T-helper 1 cell treated with Interleukin-12 subunit alpha and Interleukin-12 subunit beta and Interleukin-4 antibody, amounts not matched to agents 30 ng/mL and 1 ng/mL, for 36 hours (primary cell): ENCODE data around the gene CLPTM1L. TPM values are rescaled to one million over a fixed set of nuclear protein-coding genes. Genes with fewer than 3 reads are reported as not detected.
"Not testable (repeated sequence)": the region's sequence is repeated elsewhere in the genome, so short reads cannot be mapped to it uniquely, and the experiment has no call there.

Experiments
- intact Hi-C: fragments of 100-400 bp; cut with micrococcal nuclease; formaldehyde crosslinking; loops from one replicate; pipeline ENCODE4 v1.15.1; 2024
- total RNA-seq: library from RNA; stranded (reverse); gene quantifications from 2 replicates; pipeline ENCODE4 v1.2.3, GENCODE V29; 2022

Gene CLPTM1L
- total RNA-seq, 1 donor from 2014 or later = 119 TPM

GRCh38 chr5:1343315-1343751, 1.6 kb downstream of the CLPTM1L start:
- intact Hi-C loops = loop anchor here (10.0 kb wide), 1 partner anchor 869 kb away; no protein-coding TSS in a partner anchor

DNA sequence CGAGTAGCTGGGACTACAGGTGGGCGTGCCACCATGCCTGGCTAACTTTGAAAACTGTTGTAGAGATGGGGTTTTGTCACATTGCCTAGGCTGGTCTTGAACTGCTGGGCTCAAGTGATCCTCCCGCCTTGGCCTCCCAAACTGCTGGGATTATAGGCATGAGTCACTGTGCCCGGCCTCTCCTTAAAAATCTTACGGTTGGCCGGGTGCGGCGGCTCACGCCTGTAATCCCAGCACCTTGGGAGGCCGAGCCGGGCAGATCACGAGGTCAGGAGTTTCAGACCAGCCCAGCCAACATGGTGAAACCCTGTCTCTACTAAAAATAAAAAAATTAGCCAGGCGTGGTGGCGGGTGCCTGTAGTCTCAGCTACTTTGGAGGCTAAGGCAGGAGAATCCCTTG, 2.2 kb downstream of the CLPTM1L start:
- intact Hi-C loops = loop anchor here (10.0 kb wide), 1 partner anchor 868 kb away; no protein-coding TSS in a partner anchor

- intact Hi-C loops = loop anchor here (10.0 kb wide), 1 partner anchor 867 kb away; no protein-coding TSS in a partner anchor
Measured at GRCh38 chr5:1342268-1342667, 2.6 kb downstream of the CLPTM1L start.

- intact Hi-C loops = loop anchor here (10.0 kb wide), 1 partner anchor 867 kb away; no protein-coding TSS in a partner anchor
Measured at GRCh38 chr5:1341863-1342262, 3.0 kb downstream of the CLPTM1L start.

GRCh38 chr5:1339818-1340210, 5.1 kb downstream of the CLPTM1L start:
- intact Hi-C loops = loop anchor here (10.0 kb wide), 1 partner anchor 865 kb away; no protein-coding TSS in a partner anchor

DNA sequence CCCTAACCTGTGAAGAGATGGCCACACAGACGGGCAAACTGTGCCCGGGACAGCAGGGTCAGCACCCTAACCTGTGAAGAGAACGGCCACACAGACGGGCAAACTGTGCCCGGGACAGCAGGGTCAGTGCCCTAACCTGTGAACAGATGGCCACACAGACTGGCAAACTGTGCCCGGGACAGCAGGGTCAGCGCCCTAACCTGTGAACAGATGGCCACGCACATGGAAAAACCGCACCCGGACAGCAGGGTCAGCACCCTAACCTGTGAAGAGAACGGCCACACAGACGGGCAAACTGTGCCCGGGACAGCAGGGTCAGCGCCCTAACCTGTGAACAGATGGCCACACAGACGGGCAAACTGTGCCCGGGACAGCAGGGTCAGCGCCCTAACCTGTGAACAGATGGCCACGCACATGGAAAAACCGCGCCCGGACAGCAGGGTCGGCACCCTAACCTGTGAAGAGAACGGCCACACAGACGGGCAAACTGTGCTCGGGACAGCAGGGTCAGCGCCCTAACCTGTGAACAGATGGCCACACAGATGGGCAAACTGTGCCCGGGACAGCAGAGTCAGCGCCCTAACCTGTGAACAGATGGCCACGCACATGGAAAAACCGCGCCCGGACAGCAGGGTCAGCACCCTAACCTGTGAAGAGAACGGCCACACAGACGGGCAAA, 5.6 kb downstream of the CLPTM1L start:
- intact Hi-C loops = not testable (repeated sequence)

DNA sequence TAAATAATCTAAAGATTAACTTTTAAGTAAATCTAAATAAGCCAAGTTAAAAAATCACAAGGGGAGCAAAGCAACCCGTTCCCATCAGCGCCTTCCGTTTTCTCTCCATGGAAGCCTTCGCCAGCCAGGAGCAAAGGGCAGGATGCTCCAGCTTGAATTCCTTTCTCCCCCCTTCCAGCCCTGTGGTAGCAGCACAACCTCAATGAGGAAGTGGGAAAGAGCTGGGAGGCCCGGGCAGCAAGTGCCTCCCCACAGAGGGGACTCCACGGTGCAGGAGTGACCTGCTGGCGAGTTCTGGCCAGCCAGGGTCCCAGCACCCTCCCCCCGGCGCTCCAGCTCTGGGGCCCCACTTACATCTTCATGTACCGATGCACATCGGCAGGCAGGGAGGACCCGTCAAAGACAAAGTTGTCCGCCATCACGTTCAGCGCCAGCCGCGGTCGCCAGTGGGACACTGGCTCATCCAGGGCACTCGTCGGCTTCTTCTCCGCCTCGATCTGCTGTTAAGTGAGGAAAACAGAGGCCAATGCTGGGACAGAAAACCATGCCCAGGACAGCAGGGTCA, 6.3 kb downstream of the CLPTM1L start:
- intact Hi-C loops = no loop called here

- intact Hi-C loops = no loop called here
Measured at GRCh38 chr5:1338196-1338490, 6.8 kb downstream of the CLPTM1L start.

DNA sequence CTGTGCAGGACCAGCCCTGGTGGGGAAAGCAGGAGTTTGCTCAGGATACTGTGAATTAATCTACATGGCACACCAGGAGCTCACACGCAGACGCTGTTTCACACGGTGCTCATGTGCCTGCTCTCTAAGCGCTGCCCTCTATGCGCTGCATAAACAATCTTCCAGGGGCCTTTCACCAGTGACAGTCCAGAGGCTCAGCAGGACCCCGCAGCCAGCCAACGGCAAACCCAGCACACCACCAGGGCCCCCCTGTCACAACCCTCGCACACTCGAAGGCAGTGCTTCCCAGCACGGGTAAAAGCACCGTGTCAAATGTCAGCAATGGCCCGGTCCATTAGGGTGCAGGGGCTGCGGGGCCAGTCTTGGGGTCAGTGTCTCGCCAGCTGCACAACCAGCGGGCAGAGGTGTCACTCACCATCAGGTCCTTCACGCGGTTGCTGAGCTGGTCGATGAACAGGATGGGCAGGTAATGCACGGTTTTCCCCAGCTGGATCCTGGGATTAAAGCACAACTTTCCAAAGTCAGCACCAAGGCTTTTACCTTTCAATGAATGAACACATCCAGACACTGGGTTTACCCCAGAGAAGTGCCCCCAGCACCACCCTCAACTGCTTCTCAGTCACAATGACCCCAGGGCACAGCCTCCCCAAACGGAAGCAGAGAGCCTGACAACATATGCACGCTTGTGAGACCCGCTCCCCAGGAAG, 7.3 kb downstream of the CLPTM1L start:
- intact Hi-C loops = no loop called here

DNA sequence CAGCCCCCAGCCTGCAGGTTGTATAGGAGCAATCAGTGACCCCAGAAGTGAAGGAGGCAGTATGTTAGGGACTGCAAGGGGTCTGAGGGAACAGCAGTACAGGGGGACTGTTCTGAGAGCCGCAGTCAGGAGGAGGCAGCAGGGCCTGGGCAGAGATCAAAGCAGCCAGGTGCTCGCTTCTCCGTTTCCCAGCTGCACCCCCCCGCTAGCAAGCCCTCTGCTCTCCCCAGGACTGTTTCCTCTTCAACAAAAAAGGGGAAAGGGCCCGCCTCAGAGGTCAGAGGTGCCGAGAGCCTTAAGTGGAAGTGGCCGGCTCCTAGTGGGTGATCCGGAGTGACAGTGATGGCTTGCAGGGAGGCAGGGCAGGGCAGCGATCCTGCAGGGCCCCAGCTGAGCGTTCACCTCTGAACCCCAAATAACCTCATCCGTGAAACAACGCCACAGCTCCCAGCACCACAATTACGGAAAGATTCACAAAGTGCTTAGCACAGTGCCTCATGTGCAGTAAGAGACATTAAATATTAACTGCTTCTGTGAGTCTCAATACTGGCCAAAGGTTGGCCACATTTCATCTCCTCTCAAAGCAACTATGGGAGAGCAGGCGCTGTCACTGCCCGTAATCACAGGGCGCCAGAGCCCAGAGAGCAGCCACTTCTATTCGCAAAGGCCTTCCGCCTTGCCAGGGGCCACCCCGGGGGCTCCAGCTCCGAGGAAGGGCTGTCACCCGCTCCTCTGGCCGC, 8.0 kb downstream of the CLPTM1L start:
- intact Hi-C loops = no loop called here

DNA sequence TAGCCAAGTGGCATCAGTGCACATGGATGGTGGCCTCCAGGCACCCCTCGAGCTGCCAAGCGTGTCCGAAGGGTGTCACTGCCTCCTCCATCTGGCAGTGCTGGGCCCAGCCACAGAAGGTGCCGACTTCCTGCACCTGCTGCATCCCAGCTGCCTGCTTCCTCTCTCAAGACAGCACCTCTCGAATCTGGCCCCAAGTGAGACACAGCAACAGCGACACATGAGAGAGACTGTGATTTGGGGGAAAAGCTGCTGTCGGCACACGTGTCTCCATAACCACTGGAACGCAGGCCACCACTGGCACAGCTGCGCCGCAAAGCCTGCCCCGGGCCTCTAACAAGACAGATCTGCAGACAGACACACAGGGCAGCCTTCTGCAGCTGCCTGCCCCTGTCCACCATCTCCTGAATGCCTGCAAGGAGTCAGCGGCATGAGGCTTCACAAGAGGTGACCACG, 8.8 kb downstream of the CLPTM1L start:
- intact Hi-C loops = no loop called here

- intact Hi-C loops = no loop called here
Measured at GRCh38 chr5:1335540-1336095, 9.3 kb downstream of the CLPTM1L start.

- intact Hi-C loops = no loop called here
Measured at GRCh38 chr5:1334831-1335539, 9.9 kb downstream of the CLPTM1L start.

DNA sequence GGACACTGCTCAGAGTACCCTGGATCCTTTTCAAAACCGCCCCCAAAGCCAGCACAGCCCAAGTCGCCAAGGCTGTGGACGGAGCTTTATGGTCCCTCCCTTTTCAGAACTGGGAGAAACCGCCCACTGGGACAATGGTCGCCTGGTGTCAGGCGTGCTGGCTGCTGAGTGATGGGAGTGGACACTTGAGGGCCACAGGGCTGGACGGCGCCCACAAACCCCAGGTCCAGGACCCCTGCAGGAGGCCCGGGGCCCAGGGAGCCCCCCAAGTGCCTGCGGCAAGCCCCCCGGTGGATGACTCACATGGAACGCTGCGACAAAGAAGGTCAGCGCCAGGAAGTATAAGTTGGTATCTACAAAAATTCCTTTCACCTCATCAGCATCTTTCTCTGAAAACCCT, 10.9 kb downstream of the CLPTM1L start:
- intact Hi-C loops = no loop called here

DNA sequence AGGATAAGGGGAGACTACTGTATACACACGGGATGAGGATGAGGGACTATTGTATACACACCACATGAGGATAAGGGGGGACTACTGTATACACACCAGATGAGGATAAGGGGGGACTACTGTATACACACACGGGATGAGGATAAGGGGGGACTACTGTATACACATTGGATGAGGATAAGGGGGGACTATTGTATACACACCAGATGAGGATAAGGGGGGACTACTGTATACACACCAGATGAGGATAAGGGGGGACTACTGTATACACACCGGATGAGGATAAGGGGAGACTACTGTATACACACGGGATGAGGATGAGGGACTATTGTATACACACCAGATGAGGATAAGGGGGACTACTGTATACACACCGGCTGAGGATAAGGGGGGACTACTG, 11.6 kb downstream of the CLPTM1L start:
- intact Hi-C loops = not testable (repeated sequence)

DNA sequence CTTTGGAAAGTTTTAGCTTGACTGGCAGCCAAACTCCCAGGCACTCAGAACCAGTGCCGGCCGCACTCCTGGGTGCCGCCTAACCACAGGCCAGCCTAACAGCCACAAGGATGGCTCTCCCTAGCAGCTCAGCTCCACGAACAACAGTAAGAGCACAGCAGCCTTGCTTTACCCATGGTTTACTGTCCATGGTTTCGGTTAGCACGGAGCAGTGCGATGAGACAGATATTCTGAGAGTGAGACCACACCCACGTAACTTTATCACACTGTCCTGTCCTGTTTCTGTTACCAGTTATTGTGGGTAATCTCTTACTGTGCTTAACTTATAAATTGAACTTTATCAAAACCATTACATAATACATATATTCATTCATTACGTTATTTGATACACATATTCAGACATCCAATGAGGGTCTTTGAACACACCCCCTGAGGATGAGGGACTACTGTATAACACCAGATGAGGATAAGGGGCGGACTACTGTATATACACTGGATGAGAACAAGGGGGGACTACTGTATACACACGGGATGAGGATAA, 12.4 kb downstream of the CLPTM1L start:
- intact Hi-C loops = no loop called here

GRCh38 chr5:1331861-1332405, 13.0 kb downstream of the CLPTM1L start:
- intact Hi-C loops = no loop called here

GRCh38 chr5:1330847-1331831, 13.8 kb downstream of the CLPTM1L start:
- intact Hi-C loops = no loop called here
